Neural cell (in vitro differentiated cells): Measurements from ENCODE around the gene TMF1. TPM values are rescaled to one million over a fixed set of nuclear protein-coding genes. Genes with fewer than 3 reads are reported as not detected.

Experiments used
- H2AFZ ChIP-seq: fragments of 200-600, 300-800 bp; sonication (generic), shearing (Covaris generic); 2 replicates; pipeline ENCODE4 v1.6.0; 2014; ENCODE audit warnings: low read depth, mild to moderate bottlenecking, antibody characterized with exemption, low read length, moderate library complexity
- H3F3A ChIP-seq: fragments of 200-600 bp; shearing (Covaris generic); 2 replicates; pipeline ENCODE4 v1.6.1; 2016; ENCODE audit warnings: mild to moderate bottlenecking, moderate library complexity, mixed read lengths, antibody characterized with exemption, low read length; ENCODE audit not compliant: insufficient read depth, poor library complexity, severe bottlenecking
- H3K27ac ChIP-seq: fragments of 200-600, 300-800 bp; sonication (generic), shearing (Covaris generic); 2 replicates; pipeline ENCODE4 v1.5.1; 2014; ENCODE audit warnings: mild to moderate bottlenecking, low read length, moderate library complexity
- H3K27me3 ChIP-seq: fragments of 300-800, 200-600 bp; sonication (generic), shearing (Covaris generic); 2 replicates; pipeline ENCODE4 v1.6.0; 2014; ENCODE audit warnings: mild to moderate bottlenecking, low read depth, low read length, moderate library complexity; ENCODE audit not compliant: insufficient read depth
- H3K36me3 ChIP-seq: fragments of 300-800, 200-600 bp; sonication (generic), shearing (Covaris generic); 2 replicates; pipeline ENCODE4 v1.5.1; 2014; ENCODE audit warnings: mild to moderate bottlenecking, antibody characterized with exemption, low read length, moderate library complexity; ENCODE audit not compliant: insufficient read depth
- H3K4me2 ChIP-seq: fragments of 300-800, 200-600 bp; sonication (generic), shearing (Covaris generic); 2 replicates; pipeline ENCODE4 v1.6.0; 2014; ENCODE audit warnings: mild to moderate bottlenecking, low read length
- H3K4me3 ChIP-seq: fragments of 300-800, 200-600 bp; sonication (generic), shearing (Covaris generic); 2 replicates; pipeline ENCODE4 v1.5.1; 2014; ENCODE audit warnings: mild to moderate bottlenecking, low read length, moderate library complexity
- H3K79me2 ChIP-seq: fragments of 200-600 bp; shearing (Covaris generic); replicated peaks from 2 replicates; pipeline ENCODE4 v1.6.0; 2014; ENCODE audit warnings: mild to moderate bottlenecking, low read length, moderate library complexity; ENCODE audit not compliant: insufficient read depth
- H3K9ac ChIP-seq: fragments of 300-800, 200-600 bp; sonication (generic), shearing (Covaris generic); 2 replicates; pipeline ENCODE4 v1.6.1; 2016; ENCODE audit warnings: mild to moderate bottlenecking, low read length, mixed read lengths
- H3K9me2 ChIP-seq: fragments of 200-600 bp; shearing (Covaris generic); 2 replicates; pipeline ENCODE4 v1.6.1; 2016; ENCODE audit warnings: mild to moderate bottlenecking, low read length, mixed read lengths; ENCODE audit not compliant: insufficient read depth
- H3K9me3 ChIP-seq: fragments of 200-600, 300-800 bp; sonication (generic), shearing (Covaris generic); 2 replicates; pipeline ENCODE4 v1.6.1; 2016; ENCODE audit warnings: mild to moderate bottlenecking, mixed run types, low read length, moderate library complexity, mixed read lengths
- H4K20me1 ChIP-seq: fragments of 200-600 bp; shearing (Covaris generic); 2 replicates; pipeline ENCODE4 v1.6.1; 2016; ENCODE audit warnings: mild to moderate bottlenecking, mixed run types; ENCODE audit not compliant: insufficient read depth
- EP300 ChIP-seq: fragments of 450-650 bp; conservative IDR thresholded peaks from 2 replicates; pipeline ENCODE4 v1.6.1; 2014; ENCODE audit warnings: antibody characterized with exemption, mild to moderate bottlenecking, moderate library complexity; ENCODE audit not compliant: poor library complexity, severe bottlenecking
- EZH2 ChIP-seq: fragments of 200-600, 300-800 bp; shearing (Covaris generic), sonication (generic); IDR thresholded peaks from 2 replicates; pipeline ENCODE4 v1.6.1; 2014; ENCODE audit warnings: antibody characterized with exemption, low read length, borderline replicate concordance, mild to moderate bottlenecking; ENCODE audit not compliant: insufficient read depth, poor library complexity, severe bottlenecking
- MXI1 ChIP-seq: fragments of 450-650 bp; conservative IDR thresholded peaks from 2 replicates; pipeline ENCODE4 v1.6.1; 2014; ENCODE audit warnings: antibody characterized with exemption, mild to moderate bottlenecking; ENCODE audit not compliant: poor library complexity, severe bottlenecking
- POLR2AphosphoS5 ChIP-seq: IDR thresholded peaks from 2 replicates; pipeline ENCODE4 v1.6.1; 2012
- RAD21 ChIP-seq: fragments of 450-650 bp; conservative IDR thresholded peaks from 2 replicates; pipeline ENCODE4 v1.6.1; 2014; ENCODE audit warnings: antibody characterized with exemption, mild to moderate bottlenecking, moderate library complexity
- SMC3 ChIP-seq: fragments of 450-650 bp; conservative IDR thresholded peaks from 2 replicates; pipeline ENCODE4 v1.6.1; 2014; ENCODE audit warnings: antibody characterized with exemption, mild to moderate bottlenecking, moderate library complexity; ENCODE audit not compliant: poor library complexity
- TAF1 ChIP-seq: IDR thresholded peaks from 2 replicates; pipeline ENCODE4 v1.6.1; 2012; ENCODE audit warnings: low read depth
- polyA plus RNA-seq: library from polyadenylated mRNA; depleted of rRNA; stranded (reverse); fragments of >200 nt; gene quantifications from 2 replicates; pipeline ENCODE4 v1.2.3, GENCODE V29; 2014
- TF ChIP-seq, protein P1 (sequence below): fragments of 450-650 bp; IDR thresholded peaks from 2 replicates; pipeline ENCODE4 v1.5.1; 2014; ENCODE audit warnings: antibody characterized with exemption, mild to moderate bottlenecking, moderate library complexity; ENCODE audit not compliant: poor library complexity, severe bottlenecking
- TF ChIP-seq, protein P2 (sequence below): IDR thresholded peaks from 2 replicates; pipeline ENCODE4 v1.6.1; 2012; ENCODE audit warnings: borderline replicate concordance

TMF1 gene
- polyA plus RNA-seq, 1 donor from 2014 or later = 21.4 TPM

DNA sequence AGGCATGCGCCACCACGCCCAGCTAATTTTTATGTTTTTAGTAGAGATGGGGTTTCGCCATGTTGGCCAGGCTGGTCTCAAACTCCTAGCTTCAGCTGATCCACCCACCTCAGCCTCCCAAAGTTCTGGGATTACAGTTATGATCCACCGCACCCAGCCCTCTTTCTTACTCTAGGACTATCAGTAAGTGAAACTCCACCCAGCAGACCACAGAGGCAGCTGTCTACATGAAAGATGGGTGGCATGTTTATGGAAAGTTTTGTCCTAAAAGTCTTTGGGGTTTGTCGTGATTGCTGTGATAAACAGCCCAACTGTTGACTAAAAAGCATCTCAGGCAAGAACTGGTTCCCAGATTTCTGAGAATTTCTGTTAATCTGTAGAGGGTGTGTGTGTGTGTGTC, 43.5 kb upstream of the TMF1 start:
- Histone ChIP-seq H4K20me1 (no peaks in the 10 kb centered on the region), H3K4me2 (no peak overlapping the region)

DNA sequence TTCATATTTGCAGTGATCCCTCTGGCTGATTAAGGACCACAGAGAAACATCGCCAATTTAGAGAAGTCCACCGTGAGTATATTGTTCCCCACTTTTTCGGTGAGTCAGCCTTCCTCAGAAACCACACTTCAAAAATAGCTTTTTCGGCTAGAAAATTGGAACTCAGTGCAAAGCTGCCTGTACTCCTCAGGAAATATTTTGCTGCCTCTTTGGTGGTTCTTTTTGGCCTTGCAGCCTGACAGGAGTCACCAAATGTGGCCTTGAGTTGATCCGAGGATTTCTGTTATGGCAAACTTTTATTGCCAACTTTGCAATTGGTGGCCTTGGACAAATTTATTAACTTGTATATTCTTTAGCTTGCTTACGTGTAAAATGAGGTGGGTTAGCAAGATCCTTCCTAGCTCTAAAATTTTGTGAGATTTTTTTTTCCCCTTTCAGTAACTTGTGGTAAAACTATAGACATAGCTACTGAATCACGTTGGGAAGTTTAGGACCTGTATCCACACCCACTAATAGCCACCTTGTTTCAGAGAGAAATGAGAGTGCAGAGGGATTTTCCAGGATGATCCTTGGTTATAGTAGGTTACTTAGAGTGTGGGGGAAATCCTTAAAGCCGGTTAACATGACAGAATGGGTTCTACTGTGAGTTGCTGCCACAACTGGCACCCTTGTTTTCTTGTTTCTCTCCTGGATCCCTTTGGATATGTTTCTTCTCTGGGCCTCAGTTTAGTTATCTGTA, 42.5 kb upstream of the TMF1 start:
- Histone ChIP-seq H3K9me2 (no peaks in the 10 kb centered on the region), H3K36me3 (no peaks in the 10 kb centered on the region), H3K27me3 (no peaks in the 10 kb centered on the region), H3K9me3 (no peaks in the 10 kb centered on the region), H3K9ac (no peak overlapping the region), H3K4me3 (no peak overlapping the region), H2AFZ (no peak overlapping the region), H3K27ac (no peak overlapping the region), H4K20me1 (no peaks in the 10 kb centered on the region), H3F3A (no peaks in the 10 kb centered on the region), H3K4me2 (no peak overlapping the region), H3K79me2 (peaks cover 3% of the 10 kb centered on the region)
- TF ChIP-seq POLR2AphosphoS5 (no peak), EP300 (no peak), MXI1 (no peak), SMC3 (no peak), TAF1 (no peak), RAD21 (no peak), EZH2 (no peak)
- TF ChIP-seq, protein P1, sequence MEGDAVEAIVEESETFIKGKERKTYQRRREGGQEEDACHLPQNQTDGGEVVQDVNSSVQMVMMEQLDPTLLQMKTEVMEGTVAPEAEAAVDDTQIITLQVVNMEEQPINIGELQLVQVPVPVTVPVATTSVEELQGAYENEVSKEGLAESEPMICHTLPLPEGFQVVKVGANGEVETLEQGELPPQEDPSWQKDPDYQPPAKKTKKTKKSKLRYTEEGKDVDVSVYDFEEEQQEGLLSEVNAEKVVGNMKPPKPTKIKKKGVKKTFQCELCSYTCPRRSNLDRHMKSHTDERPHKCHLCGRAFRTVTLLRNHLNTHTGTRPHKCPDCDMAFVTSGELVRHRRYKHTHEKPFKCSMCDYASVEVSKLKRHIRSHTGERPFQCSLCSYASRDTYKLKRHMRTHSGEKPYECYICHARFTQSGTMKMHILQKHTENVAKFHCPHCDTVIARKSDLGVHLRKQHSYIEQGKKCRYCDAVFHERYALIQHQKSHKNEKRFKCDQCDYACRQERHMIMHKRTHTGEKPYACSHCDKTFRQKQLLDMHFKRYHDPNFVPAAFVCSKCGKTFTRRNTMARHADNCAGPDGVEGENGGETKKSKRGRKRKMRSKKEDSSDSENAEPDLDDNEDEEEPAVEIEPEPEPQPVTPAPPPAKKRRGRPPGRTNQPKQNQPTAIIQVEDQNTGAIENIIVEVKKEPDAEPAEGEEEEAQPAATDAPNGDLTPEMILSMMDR = no peak
- TF ChIP-seq, protein P2, sequence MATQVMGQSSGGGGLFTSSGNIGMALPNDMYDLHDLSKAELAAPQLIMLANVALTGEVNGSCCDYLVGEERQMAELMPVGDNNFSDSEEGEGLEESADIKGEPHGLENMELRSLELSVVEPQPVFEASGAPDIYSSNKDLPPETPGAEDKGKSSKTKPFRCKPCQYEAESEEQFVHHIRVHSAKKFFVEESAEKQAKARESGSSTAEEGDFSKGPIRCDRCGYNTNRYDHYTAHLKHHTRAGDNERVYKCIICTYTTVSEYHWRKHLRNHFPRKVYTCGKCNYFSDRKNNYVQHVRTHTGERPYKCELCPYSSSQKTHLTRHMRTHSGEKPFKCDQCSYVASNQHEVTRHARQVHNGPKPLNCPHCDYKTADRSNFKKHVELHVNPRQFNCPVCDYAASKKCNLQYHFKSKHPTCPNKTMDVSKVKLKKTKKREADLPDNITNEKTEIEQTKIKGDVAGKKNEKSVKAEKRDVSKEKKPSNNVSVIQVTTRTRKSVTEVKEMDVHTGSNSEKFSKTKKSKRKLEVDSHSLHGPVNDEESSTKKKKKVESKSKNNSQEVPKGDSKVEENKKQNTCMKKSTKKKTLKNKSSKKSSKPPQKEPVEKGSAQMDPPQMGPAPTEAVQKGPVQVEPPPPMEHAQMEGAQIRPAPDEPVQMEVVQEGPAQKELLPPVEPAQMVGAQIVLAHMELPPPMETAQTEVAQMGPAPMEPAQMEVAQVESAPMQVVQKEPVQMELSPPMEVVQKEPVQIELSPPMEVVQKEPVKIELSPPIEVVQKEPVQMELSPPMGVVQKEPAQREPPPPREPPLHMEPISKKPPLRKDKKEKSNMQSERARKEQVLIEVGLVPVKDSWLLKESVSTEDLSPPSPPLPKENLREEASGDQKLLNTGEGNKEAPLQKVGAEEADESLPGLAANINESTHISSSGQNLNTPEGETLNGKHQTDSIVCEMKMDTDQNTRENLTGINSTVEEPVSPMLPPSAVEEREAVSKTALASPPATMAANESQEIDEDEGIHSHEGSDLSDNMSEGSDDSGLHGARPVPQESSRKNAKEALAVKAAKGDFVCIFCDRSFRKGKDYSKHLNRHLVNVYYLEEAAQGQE = no peak

More for the DNA sequence above, 43.5 kb upstream of the TMF1 start:
- Histone ChIP-seq H3F3A (no peaks in the 10 kb centered on the region), H3K4me3 (no peak overlapping the region), H3K9ac (no peak overlapping the region), H3K27ac (no peak overlapping the region), H3K36me3 (no peaks in the 10 kb centered on the region), H2AFZ (no peak overlapping the region), H3K79me2 (peaks cover 3% of the 10 kb centered on the region), H3K9me2 (no peaks in the 10 kb centered on the region), H3K9me3 (no peaks in the 10 kb centered on the region), H3K27me3 (no peaks in the 10 kb centered on the region)
- TF ChIP-seq TAF1 (no peak), EZH2 (no peak), EP300 (no peak), MXI1 (no peak), RAD21 (no peak), POLR2AphosphoS5 (no peak), SMC3 (no peak)
- TF ChIP-seq, protein P1 = no peak
- TF ChIP-seq, protein P2 = no peak
